Measurements from ENCODE around the gene MELTF.

The MELTF gene

DNA sequence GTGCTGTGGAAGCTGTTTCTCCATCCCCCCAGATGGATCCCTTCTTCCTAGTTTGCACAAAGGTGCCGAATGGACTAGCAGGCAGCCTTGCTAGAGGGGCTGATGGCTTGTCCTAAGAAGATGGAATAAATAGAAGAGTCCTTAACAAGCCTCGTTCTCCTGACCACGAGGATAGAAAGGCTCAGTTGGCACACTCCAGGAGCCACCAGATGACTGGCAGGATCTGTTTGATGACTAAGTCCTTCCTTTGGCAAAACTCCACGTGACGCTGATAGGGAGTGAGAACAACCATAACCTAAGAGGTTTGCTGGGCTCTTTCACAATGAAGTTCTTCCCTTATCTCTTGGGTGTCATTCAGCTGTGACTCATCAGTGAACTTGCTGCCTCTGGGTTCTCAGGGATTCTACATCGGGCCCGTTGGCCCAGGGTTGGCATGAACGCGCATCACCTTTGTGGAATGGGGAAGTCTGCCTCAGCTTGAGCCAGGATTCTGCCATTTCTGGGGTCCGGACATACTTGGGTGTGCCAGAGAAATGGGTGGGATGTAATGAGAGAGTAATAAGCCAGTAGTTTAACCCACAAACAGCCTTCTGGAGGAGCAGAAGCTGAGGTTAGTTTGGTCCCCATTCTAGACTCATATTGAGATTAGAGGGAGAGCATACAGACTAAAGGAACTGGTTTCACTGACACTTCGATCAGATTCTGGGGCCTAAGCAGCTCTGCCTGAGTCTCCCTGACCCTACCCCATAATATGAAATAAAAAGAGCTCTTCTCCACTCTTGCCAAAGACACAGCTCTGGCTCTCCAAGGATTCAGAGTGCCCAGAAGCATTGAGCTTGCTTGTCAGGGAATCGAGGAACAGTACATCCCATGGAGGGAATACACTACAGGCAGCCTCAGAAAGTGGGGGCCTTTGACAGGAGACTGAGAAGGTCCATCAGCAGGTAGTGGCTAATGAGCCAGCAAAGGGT is 2.0 kb upstream of the MELTF start:
- DNase-seq (ENCODE audit: low read depth) = peak; percentile 98

GRCh38 chr3:197030379-197031314 is 1.0 kb upstream of the MELTF start:
- no peak overlapping the region for H3K4me3 ChIP-seq (ENCODE audit: low read depth, low read length)
- no peak for DNase-seq (ENCODE audit: low read depth)
- TF ChIP-seq, protein P1, sequence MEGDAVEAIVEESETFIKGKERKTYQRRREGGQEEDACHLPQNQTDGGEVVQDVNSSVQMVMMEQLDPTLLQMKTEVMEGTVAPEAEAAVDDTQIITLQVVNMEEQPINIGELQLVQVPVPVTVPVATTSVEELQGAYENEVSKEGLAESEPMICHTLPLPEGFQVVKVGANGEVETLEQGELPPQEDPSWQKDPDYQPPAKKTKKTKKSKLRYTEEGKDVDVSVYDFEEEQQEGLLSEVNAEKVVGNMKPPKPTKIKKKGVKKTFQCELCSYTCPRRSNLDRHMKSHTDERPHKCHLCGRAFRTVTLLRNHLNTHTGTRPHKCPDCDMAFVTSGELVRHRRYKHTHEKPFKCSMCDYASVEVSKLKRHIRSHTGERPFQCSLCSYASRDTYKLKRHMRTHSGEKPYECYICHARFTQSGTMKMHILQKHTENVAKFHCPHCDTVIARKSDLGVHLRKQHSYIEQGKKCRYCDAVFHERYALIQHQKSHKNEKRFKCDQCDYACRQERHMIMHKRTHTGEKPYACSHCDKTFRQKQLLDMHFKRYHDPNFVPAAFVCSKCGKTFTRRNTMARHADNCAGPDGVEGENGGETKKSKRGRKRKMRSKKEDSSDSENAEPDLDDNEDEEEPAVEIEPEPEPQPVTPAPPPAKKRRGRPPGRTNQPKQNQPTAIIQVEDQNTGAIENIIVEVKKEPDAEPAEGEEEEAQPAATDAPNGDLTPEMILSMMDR (conservative IDR thresholded peaks at IDR 0.05; ENCODE audit: low read depth, low read length) = no peak

More for the DNA sequence above, 2.0 kb upstream of the MELTF start:
- H3K4me3 ChIP-seq (ENCODE audit: low read depth, low read length) = no peak overlapping the region
- TF ChIP-seq, protein P1 (conservative IDR thresholded peaks at IDR 0.05; ENCODE audit: low read depth, low read length) = no peak

GRCh38 chr3:197028728-197029510 is 698 bp downstream of the MELTF start:
- DNase-seq (ENCODE audit: low read depth) = no peak
- TF ChIP-seq, protein P1 (conservative IDR thresholded peaks at IDR 0.05; ENCODE audit: low read depth, low read length) = no peak
- peak overlapping the region; percentile 50 for H3K4me3 ChIP-seq (ENCODE audit: low read depth, low read length)

DNA sequence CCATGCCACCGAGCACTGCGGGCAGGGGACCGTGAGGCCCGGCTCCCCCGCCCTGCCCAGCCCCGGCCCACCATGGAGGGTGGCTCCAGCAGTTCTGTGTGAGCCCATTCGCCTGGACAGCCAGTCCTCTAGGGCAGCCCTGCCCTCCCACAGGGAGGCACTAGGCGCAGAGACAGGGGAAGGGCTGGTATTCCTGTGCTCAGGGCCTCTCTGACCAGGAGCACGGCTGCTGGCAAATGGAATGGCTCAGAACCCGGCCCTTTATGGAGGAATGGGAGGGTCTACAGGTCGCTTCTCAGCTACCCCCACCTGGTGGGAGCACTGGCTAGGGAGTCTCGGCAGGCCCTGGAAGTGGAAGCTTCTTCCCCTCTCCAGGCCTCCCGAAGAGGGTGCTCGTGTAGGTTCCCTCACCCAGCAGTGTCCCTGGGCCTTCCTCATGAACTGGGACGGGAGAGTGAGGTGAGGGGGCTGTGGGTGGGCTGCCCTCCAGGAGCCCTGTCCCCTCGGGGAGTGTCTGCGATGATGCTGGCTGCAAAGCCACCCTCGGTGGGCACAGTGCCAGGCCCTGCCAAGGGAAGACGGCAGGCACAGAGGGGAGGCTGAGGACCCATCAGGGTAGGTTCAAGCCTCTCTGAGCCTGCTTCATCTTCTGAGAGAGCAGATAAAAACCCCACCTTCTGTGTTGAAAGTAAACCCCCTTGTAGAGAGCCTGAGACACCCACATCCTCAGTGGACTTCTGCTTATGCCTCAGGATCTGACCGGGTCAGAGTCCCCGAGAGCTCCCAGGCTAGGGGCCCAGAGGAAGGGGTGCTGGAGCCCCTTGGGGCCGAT is 1.5 kb downstream of the MELTF start:
- TF ChIP-seq, protein P1 (conservative IDR thresholded peaks at IDR 0.05; ENCODE audit: low read depth, low read length) = no peak
- peak overlapping the region; percentile 50 for H3K4me3 ChIP-seq (ENCODE audit: low read depth, low read length)
- DNase-seq (ENCODE audit: low read depth) = no peak

GRCh38 chr3:197027151-197027895 is 2.3 kb downstream of the MELTF start:
- H3K4me3 ChIP-seq (ENCODE audit: low read depth, low read length) = no peak overlapping the region
- no peak for DNase-seq (ENCODE audit: low read depth)
- TF ChIP-seq, protein P1 (conservative IDR thresholded peaks at IDR 0.05; ENCODE audit: low read depth, low read length) = no peak

All from choroid plexus epithelial cell (primary cell).